ENCODE measurements around the gene ZNF418. TPM values are rescaled to one million over a fixed set of nuclear protein-coding genes. Genes with fewer than 3 reads are reported as not detected.

Gene ZNF418
- total RNA-seq = 1 to 10 TPM; 2.9 to 3.6 TPM

GRCh38 chr19:57934820-57935665 lies at the start of gene ZNF418:
Gene ZNF418, minus strand, starts transcription at chr19:57935402. Its CDS starts 1,580 bp downstream, at chr19:57933822.
- peaks cover 72% of the 10 kb centered on the region for H3K36me3 Mint-ChIP-seq (ENCODE audit: low read depth)
- H3K4me3 Mint-ChIP-seq = peak within 1 kb of the TSS; percentile 79
- DNase-seq = peak; percentile 67
- H3K27ac Mint-ChIP-seq = peak within 1 kb of the TSS; percentile 15
- intact Hi-C loops (cut with micrococcal nuclease) = no loop called here
- peaks cover 54% of the 10 kb centered on the region for H3K9me3 Mint-ChIP-seq
- H3K27me3 Mint-ChIP-seq (ENCODE audit: low read depth) = no peaks in the 10 kb centered on the region
- CTCF ChIA-PET = no interaction called here
- H3K4me1 Mint-ChIP-seq (ENCODE audit: low read depth) = peaks cover 2% of the 10 kb centered on the region

DNA sequence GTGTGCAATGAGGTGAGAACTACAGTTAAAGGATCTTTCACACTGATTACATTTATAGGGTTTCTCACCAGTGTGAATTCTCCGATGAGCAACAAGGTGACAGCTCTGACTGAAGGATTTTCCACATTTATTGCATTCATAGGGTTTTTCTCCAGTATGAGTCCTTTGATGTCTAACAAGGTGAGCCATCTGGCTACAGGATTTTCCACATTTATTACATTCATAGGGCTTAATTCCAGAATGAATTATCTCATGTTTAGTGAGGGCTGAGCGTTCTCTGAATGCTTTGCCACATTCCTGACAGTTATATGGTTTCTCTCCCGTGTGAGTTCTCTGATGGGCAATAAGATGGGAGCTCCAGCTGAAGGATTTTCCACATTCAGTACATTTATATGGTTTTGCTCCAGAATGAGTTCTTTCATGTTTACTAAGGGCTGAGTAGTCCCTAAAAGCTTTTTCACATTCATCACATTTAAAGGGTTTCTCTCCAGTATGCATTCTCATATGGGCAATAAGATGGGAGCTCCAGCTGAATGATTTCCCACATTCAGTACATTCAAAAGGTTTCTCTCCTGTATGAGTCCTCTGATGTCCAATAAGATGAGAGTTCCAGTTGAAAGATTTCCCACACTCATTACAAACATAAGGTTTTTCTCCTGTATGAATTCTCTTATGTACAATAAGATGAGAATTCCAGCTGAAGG lies 43.5 kb upstream of the ZNF418 start:
- no peak for DNase-seq
- peaks cover 84% of the 10 kb centered on the region for H3K9me3 Mint-ChIP-seq
- intact Hi-C loops (cut with micrococcal nuclease) = no loop called here
- no peaks in the 10 kb centered on the region for H3K27me3 Mint-ChIP-seq (ENCODE audit: low read depth)
- peaks cover 89% of the 10 kb centered on the region for H3K36me3 Mint-ChIP-seq (ENCODE audit: low read depth)
- no peak overlapping the region for H3K4me3 Mint-ChIP-seq
- no peaks in the 10 kb centered on the region for H3K4me1 Mint-ChIP-seq (ENCODE audit: low read depth)
- CTCF ChIA-PET = no interaction called here
- no peak overlapping the region for H3K27ac Mint-ChIP-seq

DNA sequence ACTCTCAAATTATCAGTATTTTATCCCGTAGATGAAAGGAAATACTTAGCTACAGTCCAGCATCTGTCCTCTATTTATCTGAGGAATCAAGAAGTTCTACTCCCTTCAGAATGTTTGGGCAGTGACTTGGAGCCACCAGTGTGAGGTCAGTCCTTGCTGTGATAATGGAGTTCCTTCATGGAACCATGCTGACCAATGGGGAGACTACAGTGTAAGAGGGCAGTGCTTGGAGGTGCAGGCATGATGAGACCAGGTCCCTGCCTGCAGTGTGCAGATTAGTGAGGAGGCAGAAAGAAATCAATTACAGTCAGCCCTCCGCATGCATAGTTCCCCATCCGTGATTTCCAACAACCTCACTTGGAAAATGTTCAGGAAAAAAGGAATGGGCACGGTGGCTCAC lies 39.2 kb upstream of the ZNF418 start, which contains the start of gene C19orf18:
C19orf18 (minus strand) TSS at position 101 of the 400 bp plus-strand sequence. CDS start 102 bp downstream, outside the sequence.
- Mint-ChIP-seq H3K9me3 (peaks cover 73% of the 10 kb centered on the region), H3K27me3 (ENCODE audit: low read depth) (no peaks in the 10 kb centered on the region), H3K36me3 (ENCODE audit: low read depth) (peaks cover 69% of the 10 kb centered on the region), H3K4me1 (ENCODE audit: low read depth) (no peaks in the 10 kb centered on the region), H3K27ac (no peak within 1 kb of the TSS), H3K4me3 (no peak within 1 kb of the TSS)
- intact Hi-C loops (cut with micrococcal nuclease) = no loop called here
- no peak for DNase-seq
- CTCF ChIA-PET = no interaction called here

DNA sequence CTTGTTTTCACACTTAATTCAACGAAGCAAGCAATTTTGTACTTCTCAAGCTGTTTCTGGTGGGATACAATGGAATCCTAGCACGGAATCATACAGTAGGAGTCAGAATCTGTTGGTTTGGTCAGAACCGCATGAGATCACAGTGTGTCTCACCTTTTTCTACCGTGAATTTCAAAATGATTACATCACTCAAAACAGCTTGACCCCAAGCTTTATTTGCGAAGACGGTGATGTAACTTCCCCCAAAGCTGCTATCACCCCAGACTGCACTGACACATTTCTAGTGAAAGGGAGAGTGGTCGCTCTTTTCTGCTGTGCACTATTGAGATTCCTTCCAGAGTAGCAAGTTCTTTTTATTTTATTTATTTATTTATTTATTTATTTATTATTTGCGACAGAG lies 29.6 kb upstream of the ZNF418 start:
- Mint-ChIP-seq H3K36me3 (ENCODE audit: low read depth) (peaks cover 30% of the 10 kb centered on the region), H3K4me3 (no peak overlapping the region), H3K27ac (no peak overlapping the region), H3K9me3 (peaks cover 35% of the 10 kb centered on the region), H3K27me3 (ENCODE audit: low read depth) (no peaks in the 10 kb centered on the region), H3K4me1 (ENCODE audit: low read depth) (no peaks in the 10 kb centered on the region)
- intact Hi-C loops (cut with micrococcal nuclease) = no loop called here
- CTCF ChIA-PET = no interaction called here
- DNase-seq = no peak

GRCh38 chr19:57961785-57962184 lies 26.6 kb upstream of the ZNF418 start:
- no peak overlapping the region for H3K4me3 Mint-ChIP-seq
- no peak overlapping the region for H3K27ac Mint-ChIP-seq
- H3K27me3 Mint-ChIP-seq (ENCODE audit: low read depth) = no peaks in the 10 kb centered on the region
- no peak for DNase-seq
- no peaks in the 10 kb centered on the region for H3K4me1 Mint-ChIP-seq (ENCODE audit: low read depth)
- H3K9me3 Mint-ChIP-seq = peaks cover 33% of the 10 kb centered on the region
- intact Hi-C loops (cut with micrococcal nuclease) = no loop called here
- CTCF ChIA-PET = no interaction called here
- H3K36me3 Mint-ChIP-seq (ENCODE audit: low read depth) = peaks cover 27% of the 10 kb centered on the region

- no peaks in the 10 kb centered on the region for H3K4me1 Mint-ChIP-seq (ENCODE audit: low read depth)
- no peak overlapping the region for H3K4me3 Mint-ChIP-seq
- no peaks in the 10 kb centered on the region for H3K27me3 Mint-ChIP-seq (ENCODE audit: low read depth)
- CTCF ChIA-PET = no interaction called here
- intact Hi-C loops (cut with micrococcal nuclease) = no loop called here
- H3K27ac Mint-ChIP-seq = no peak overlapping the region
- H3K36me3 Mint-ChIP-seq (ENCODE audit: low read depth) = peaks cover 20% of the 10 kb centered on the region
- H3K9me3 Mint-ChIP-seq = peaks cover 35% of the 10 kb centered on the region
- no peak for DNase-seq
Measured at GRCh38 chr19:57954996-57955395, 19.8 kb upstream of the ZNF418 start.

DNA sequence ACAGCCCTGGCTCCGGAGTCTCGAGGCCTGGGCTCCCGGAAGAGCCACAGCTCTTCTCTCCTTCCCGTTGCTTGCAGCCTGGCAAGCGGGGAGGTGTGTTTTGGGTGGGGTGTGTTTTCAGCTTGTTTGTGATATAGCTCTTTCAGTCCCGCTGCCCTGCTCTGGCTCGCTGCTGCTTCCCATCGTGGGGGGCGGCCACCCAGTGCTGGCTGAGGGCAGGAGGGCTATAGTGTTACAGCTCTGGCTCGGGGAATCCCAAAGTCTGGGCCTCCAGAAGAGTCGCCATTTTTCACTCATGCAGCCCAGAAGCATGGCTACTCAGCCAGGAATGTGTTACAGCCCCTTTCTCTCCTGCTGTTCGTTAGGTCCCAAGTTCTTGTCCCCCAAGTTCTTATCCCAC lies 14.5 kb upstream of the ZNF418 start:
- intact Hi-C loops (cut with micrococcal nuclease) = no loop called here
- CTCF ChIA-PET = no interaction called here
- Mint-ChIP-seq H3K4me3 (no peak overlapping the region), H3K36me3 (ENCODE audit: low read depth) (peaks cover 24% of the 10 kb centered on the region), H3K27me3 (ENCODE audit: low read depth) (no peaks in the 10 kb centered on the region), H3K4me1 (ENCODE audit: low read depth) (peaks cover 17% of the 10 kb centered on the region), H3K27ac (no peak overlapping the region), H3K9me3 (peaks cover 28% of the 10 kb centered on the region)
- DNase-seq = no peak

DNA sequence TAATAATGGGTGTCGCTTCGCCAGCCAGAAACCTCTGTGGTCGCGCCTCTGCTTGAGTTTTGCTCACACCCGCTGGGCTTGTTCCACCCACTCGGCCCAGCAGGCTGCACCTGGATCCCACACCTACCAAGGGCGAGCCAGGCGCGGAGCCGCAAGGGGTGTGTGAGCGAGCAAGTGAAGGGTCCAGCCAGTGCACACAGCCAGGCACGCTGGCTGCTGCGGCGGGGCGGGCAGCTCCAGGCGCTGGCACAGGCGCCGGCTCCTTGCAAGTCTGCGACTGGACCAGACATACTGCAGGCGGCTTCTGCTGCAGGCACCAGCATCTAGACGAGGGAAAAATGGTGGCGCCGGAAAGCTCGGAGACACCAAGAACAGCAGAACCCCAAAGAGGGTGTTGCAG lies 14.1 kb upstream of the ZNF418 start:
- H3K36me3 Mint-ChIP-seq (ENCODE audit: low read depth) = peaks cover 28% of the 10 kb centered on the region
- H3K4me1 Mint-ChIP-seq (ENCODE audit: low read depth) = peaks cover 17% of the 10 kb centered on the region
- no peaks in the 10 kb centered on the region for H3K27me3 Mint-ChIP-seq (ENCODE audit: low read depth)
- intact Hi-C loops (cut with micrococcal nuclease) = no loop called here
- no peak for DNase-seq
- no peak overlapping the region for H3K4me3 Mint-ChIP-seq
- peaks cover 26% of the 10 kb centered on the region for H3K9me3 Mint-ChIP-seq
- no peak overlapping the region for H3K27ac Mint-ChIP-seq
- CTCF ChIA-PET = no interaction called here

DNA sequence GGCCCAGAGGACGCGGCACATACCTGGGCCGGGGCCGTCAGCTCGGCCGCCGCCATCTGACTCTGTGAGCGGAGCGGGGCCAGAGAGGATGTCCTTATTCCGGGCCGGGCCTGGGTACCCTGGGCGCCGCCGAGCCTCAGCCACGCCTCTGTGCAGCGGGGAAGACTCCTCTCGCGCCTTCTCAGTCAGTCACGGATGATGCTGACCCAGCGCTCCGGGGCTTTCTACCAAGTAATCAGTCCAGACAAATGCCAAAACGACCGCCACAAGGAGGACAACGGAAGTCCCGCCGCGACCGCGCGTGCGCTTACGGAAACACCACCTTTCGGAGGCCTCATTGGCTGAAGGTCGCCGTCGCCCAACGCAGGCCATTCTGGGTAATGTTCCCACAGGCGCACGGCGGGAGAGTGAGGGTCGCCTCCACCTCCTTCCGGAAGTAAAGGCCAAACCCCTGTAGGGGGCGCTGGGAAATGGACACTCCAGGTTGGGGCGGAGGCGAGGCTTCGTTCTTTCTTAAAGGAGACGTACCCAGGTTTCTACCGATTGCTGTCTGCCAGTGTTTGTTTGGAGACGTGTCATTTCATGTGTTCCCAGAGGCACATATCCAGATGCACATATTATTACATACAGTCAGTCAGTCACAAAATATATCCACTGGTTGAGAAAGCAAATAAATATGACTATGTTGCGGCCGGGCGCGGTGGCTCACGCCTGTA lies 12.4 kb upstream of the ZNF418 start, which contains the start of gene ZNF256:
ZNF256 (minus strand) TSS at position 288 of the 716 bp plus-strand sequence; CDS start at position 56, 232 bp downstream.
- Mint-ChIP-seq H3K27ac (peak within 1 kb of the TSS; percentile 87), H3K4me3 (peak within 1 kb of the TSS; percentile 91), H3K27me3 (ENCODE audit: low read depth) (no peaks in the 10 kb centered on the region), H3K36me3 (ENCODE audit: low read depth) (peaks cover 45% of the 10 kb centered on the region), H3K4me1 (ENCODE audit: low read depth) (peaks cover 17% of the 10 kb centered on the region), H3K9me3 (peaks cover 40% of the 10 kb centered on the region)
- intact Hi-C loops (cut with micrococcal nuclease) = loop anchor here (1.0 to 2.0 kb wide), 3 partner anchors 31 to 203 kb away; partner anchors contain the start of genes ZNF329, ZNF417 and ZNF606
- CTCF ChIA-PET = no interaction called here
- peak; percentile 93 for DNase-seq

- Mint-ChIP-seq H3K27ac (peak overlapping the region; percentile 87), H3K4me3 (peak overlapping the region; percentile 91), H3K36me3 (ENCODE audit: low read depth) (peaks cover 50% of the 10 kb centered on the region), H3K4me1 (ENCODE audit: low read depth) (peaks cover 17% of the 10 kb centered on the region), H3K27me3 (ENCODE audit: low read depth) (no peaks in the 10 kb centered on the region), H3K9me3 (peaks cover 46% of the 10 kb centered on the region)
- no peak for DNase-seq
- CTCF ChIA-PET = no interaction called here
- intact Hi-C loops (cut with micrococcal nuclease) = loop anchor here (1.0 to 2.0 kb wide), 3 partner anchors 31 to 203 kb away; partner anchors contain the start of genes ZNF329, ZNF417 and ZNF606
Measured at GRCh38 chr19:57947088-57947418, 11.9 kb upstream of the ZNF418 start.

GRCh38 chr19:57946316-57946715 lies 11.1 kb upstream of the ZNF418 start:
- Mint-ChIP-seq H3K27ac (no peak overlapping the region), H3K4me3 (peak overlapping the region; percentile 91), H3K27me3 (ENCODE audit: low read depth) (no peaks in the 10 kb centered on the region), H3K4me1 (ENCODE audit: low read depth) (peaks cover 17% of the 10 kb centered on the region), H3K36me3 (ENCODE audit: low read depth) (peaks cover 56% of the 10 kb centered on the region), H3K9me3 (peaks cover 50% of the 10 kb centered on the region)
- intact Hi-C loops (cut with micrococcal nuclease) = loop anchor here (2.0 kb wide), 1 partner anchor 56 kb away; the partner anchor contains the start of gene ZNF606
- DNase-seq = no peak
- CTCF ChIA-PET = no interaction called here

DNA sequence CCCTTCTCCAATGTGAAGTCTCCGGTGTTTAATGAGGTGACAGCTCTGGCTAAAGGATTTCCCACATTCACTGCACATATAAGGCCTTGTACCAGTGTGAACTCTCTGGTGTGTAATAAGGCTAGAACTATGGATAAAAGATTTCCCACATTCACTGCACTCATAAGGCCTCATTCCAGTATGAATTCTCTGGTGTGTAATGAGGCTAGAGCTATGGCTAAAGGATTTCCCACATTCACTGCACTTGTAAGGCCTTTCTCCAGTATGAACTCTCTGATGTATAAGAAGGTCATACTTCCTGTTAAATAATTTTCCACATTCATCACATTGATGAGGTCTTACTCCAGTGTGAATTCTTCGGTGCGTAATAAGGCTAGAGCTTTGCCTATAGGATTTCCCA lies 6.4 kb upstream of the ZNF418 start:
- Mint-ChIP-seq H3K4me1 (ENCODE audit: low read depth) (peaks cover 11% of the 10 kb centered on the region), H3K4me3 (no peak overlapping the region), H3K27me3 (ENCODE audit: low read depth) (no peaks in the 10 kb centered on the region), H3K27ac (no peak overlapping the region), H3K36me3 (ENCODE audit: low read depth) (peaks cover 85% of the 10 kb centered on the region), H3K9me3 (peaks cover 68% of the 10 kb centered on the region)
- no peak for DNase-seq
- intact Hi-C loops (cut with micrococcal nuclease) = no loop called here
- CTCF ChIA-PET = no interaction called here
